T-helper 1 cell treated with Interleukin-12 subunit alpha and Interleukin-12 subunit beta and Interleukin-4 antibody, amounts not matched to agents 30 μg/mL and 1 μg/mL, for 36 hours (primary cell): Measurements from ENCODE around the gene TMEM14A.

Source experiments
- H3K27ac Mint-ChIP-seq: one replicate; pipeline ENCODE4 v1.8.0; 2021; ENCODE audit warnings: mild to moderate bottlenecking, mixed read lengths
- H3K27me3 Mint-ChIP-seq: one replicate; pipeline ENCODE4 v1.8.0; 2021; ENCODE audit warnings: low read depth, mixed read lengths
- H3K36me3 Mint-ChIP-seq: one replicate; pipeline ENCODE4 v1.8.0; 2021; ENCODE audit warnings: low read depth, mixed read lengths
- H3K4me1 Mint-ChIP-seq: one replicate; pipeline ENCODE4 v1.8.0; 2021; ENCODE audit warnings: low read depth, mixed read lengths
- H3K4me3 Mint-ChIP-seq: one replicate; pipeline ENCODE4 v1.8.0; 2021; ENCODE audit warnings: mild to moderate bottlenecking, moderate library complexity, mixed read lengths
- H3K9me3 Mint-ChIP-seq: one replicate; pipeline ENCODE4 v1.8.0; 2021; ENCODE audit warnings: mixed read lengths

TMEM14A gene

DNA sequence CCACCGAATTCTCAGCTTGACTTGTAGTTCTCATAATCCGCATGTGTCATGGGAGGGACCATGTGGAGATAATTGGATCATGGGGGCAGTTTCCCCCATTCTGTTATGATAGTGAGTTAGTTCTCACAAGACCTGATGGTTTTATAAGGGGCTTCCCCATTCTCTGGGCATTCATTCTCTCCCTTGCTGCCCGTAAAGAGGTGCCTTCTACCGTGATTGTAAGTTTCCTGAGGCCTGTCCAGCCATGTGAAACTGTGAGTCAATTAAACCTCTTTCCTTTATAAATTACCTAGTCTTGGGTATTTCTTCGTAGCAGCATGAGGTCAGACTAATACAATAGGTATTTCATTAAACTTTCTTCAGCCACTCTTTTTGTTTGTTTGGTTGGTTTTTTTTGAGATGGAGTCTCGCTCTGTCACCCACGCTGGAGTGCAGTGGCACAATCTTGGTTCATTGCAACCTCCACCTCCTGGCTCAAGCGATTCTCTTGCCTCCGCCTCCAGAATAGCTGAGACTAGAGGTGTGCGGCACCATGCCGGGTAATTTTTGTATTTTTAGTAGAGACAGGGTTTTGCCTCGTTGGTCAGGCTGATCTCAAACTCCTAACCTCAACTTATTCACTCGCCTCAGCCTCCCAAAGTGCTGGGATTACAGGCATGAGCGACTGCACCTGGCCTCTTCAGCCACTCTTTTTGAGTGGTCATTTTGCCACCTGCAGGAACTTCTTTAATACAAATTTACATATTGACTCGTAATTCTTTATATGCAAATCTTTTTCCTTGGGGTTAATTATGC, 56.0 kb downstream of the TMEM14A start:
- Mint-ChIP-seq H3K4me3 (no peak overlapping the region), H3K27ac (no peak overlapping the region), H3K36me3 (no peaks in the 10 kb centered on the region), H3K27me3 (no peaks in the 10 kb centered on the region), H3K4me1 (no peaks in the 10 kb centered on the region), H3K9me3 (no peaks in the 10 kb centered on the region)

GRCh38 chr6:52727908-52728307, 57.0 kb downstream of the TMEM14A start:
- Mint-ChIP-seq H3K36me3 (no peaks in the 10 kb centered on the region), H3K4me3 (no peak overlapping the region), H3K27ac (no peak overlapping the region)

GRCh38 chr6:52728394-52728793, 57.5 kb downstream of the TMEM14A start:
- no peaks in the 10 kb centered on the region for H3K36me3 Mint-ChIP-seq
- H3K27ac Mint-ChIP-seq: no peak overlapping the region
- H3K27me3 Mint-ChIP-seq: no peaks in the 10 kb centered on the region
- no peak overlapping the region for H3K4me3 Mint-ChIP-seq
- no peaks in the 10 kb centered on the region for H3K4me1 Mint-ChIP-seq
- no peaks in the 10 kb centered on the region for H3K9me3 Mint-ChIP-seq

More at GRCh38 chr6:52727908-52728307, 57.0 kb downstream of the TMEM14A start:
- Mint-ChIP-seq H3K4me1 (no peaks in the 10 kb centered on the region), H3K27me3 (no peaks in the 10 kb centered on the region), H3K9me3 (no peaks in the 10 kb centered on the region)

GRCh38 chr6:52729576-52729975, 58.7 kb downstream of the TMEM14A start:
- Mint-ChIP-seq H3K27ac (no peak overlapping the region), H3K36me3 (no peaks in the 10 kb centered on the region), H3K4me3 (no peak overlapping the region), H3K9me3 (no peaks in the 10 kb centered on the region), H3K27me3 (no peaks in the 10 kb centered on the region), H3K4me1 (no peaks in the 10 kb centered on the region)

GRCh38 chr6:52731719-52732118, 60.8 kb downstream of the TMEM14A start:
- Mint-ChIP-seq H3K36me3 (no peaks in the 10 kb centered on the region), H3K9me3 (no peaks in the 10 kb centered on the region), H3K27me3 (no peaks in the 10 kb centered on the region), H3K4me3 (no peak overlapping the region), H3K4me1 (no peaks in the 10 kb centered on the region), H3K27ac (no peak overlapping the region)

GRCh38 chr6:52733172-52733571, 62.3 kb downstream of the TMEM14A start:
- Mint-ChIP-seq H3K36me3 (no peaks in the 10 kb centered on the region), H3K27ac (no peak overlapping the region), H3K4me3 (no peak overlapping the region), H3K27me3 (no peaks in the 10 kb centered on the region), H3K9me3 (no peaks in the 10 kb centered on the region), H3K4me1 (no peaks in the 10 kb centered on the region)

- H3K9me3 Mint-ChIP-seq: no peaks in the 10 kb centered on the region
- H3K4me1 Mint-ChIP-seq: no peaks in the 10 kb centered on the region
- H3K4me3 Mint-ChIP-seq: no peak overlapping the region
- H3K36me3 Mint-ChIP-seq: no peaks in the 10 kb centered on the region
- H3K27ac Mint-ChIP-seq: no peak overlapping the region
- H3K27me3 Mint-ChIP-seq: no peaks in the 10 kb centered on the region
Measured at GRCh38 chr6:52734072-52734471, 63.2 kb downstream of the TMEM14A start.

- Mint-ChIP-seq H3K36me3 (no peaks in the 10 kb centered on the region), H3K9me3 (no peaks in the 10 kb centered on the region), H3K27me3 (no peaks in the 10 kb centered on the region), H3K4me3 (no peak overlapping the region), H3K27ac (no peak overlapping the region), H3K4me1 (no peaks in the 10 kb centered on the region)
Measured at GRCh38 chr6:52735071-52735470, 64.2 kb downstream of the TMEM14A start.

GRCh38 chr6:52736145-52736544, 65.2 kb downstream of the TMEM14A start:
- no peaks in the 10 kb centered on the region for H3K9me3 Mint-ChIP-seq
- H3K27ac Mint-ChIP-seq: no peak overlapping the region
- H3K27me3 Mint-ChIP-seq: no peaks in the 10 kb centered on the region
- no peak overlapping the region for H3K4me3 Mint-ChIP-seq
- H3K4me1 Mint-ChIP-seq: no peaks in the 10 kb centered on the region
- no peaks in the 10 kb centered on the region for H3K36me3 Mint-ChIP-seq
